ENCODE results near the gene LCAT.
"Not testable (repeated sequence)": the region's sequence is repeated elsewhere in the genome, so short reads cannot be mapped to it uniquely, and the experiment has no call there.

Gene LCAT

GRCh38 chr16:67946966-67947558 lies 3.1 kb upstream of the LCAT start:
- no peak for DNase-seq (ENCODE audit: low spot score)

- no peak for DNase-seq (ENCODE audit: low spot score)
Measured at GRCh38 chr16:67946128-67946569, 2.2 kb upstream of the LCAT start.

GRCh38 chr16:67945392-67945933 lies 1.5 kb upstream of the LCAT start:
- no peak for DNase-seq (ENCODE audit: low spot score)

GRCh38 chr16:67944690-67945391 lies 921 bp upstream of the LCAT start:
- DNase-seq (ENCODE audit: low spot score), result no peak

GRCh38 chr16:67943256-67943618 lies 683 bp downstream of the LCAT start:
- no peak for DNase-seq (ENCODE audit: low spot score)

- no peak for DNase-seq (ENCODE audit: low spot score)
Measured at GRCh38 chr16:67942510-67943255, 1.2 kb downstream of the LCAT start.

GRCh38 chr16:67942200-67942509 lies 1.8 kb downstream of the LCAT start:
- DNase-seq (ENCODE audit: low spot score), result no peak

- no peak for DNase-seq (ENCODE audit: low spot score)
Measured at GRCh38 chr16:67941469-67942199, 2.3 kb downstream of the LCAT start.

- no peak for DNase-seq (ENCODE audit: low spot score)
Measured at GRCh38 chr16:67940446-67941089, 3.4 kb downstream of the LCAT start.

- DNase-seq (ENCODE audit: low spot score), result no peak
Measured at GRCh38 chr16:67939507-67940445, 4.1 kb downstream of the LCAT start.

GRCh38 chr16:67937713-67938112 lies 6.2 kb downstream of the LCAT start:
- DNase-seq (ENCODE audit: low spot score), result not testable (repeated sequence)

- DNase-seq (ENCODE audit: low spot score), result no peak
Measured at GRCh38 chr16:67936880-67937605, 6.9 kb downstream of the LCAT start.

GRCh38 chr16:67936124-67936879 lies 7.6 kb downstream of the LCAT start, which contains the start of gene PSMB10:
PSMB10 (minus strand) TSS chr16:67936850; CDS start chr16:67936749, 101 bp downstream.
- no peak for DNase-seq (ENCODE audit: low spot score)

- peak; percentile 90 for DNase-seq (ENCODE audit: low spot score)
Measured at GRCh38 chr16:67935402-67936123, 8.4 kb downstream of the LCAT start.

- no peak for DNase-seq (ENCODE audit: low spot score)
Measured at GRCh38 chr16:67935101-67935401, 8.9 kb downstream of the LCAT start.

- DNase-seq (ENCODE audit: low spot score), result no peak
Measured at GRCh38 chr16:67934306-67935100, 9.4 kb downstream of the LCAT start.

- no peak for DNase-seq (ENCODE audit: low spot score)
Measured at GRCh38 chr16:67933805-67934204, 10.1 kb downstream of the LCAT start.

- DNase-seq (ENCODE audit: low spot score), result no peak
Measured at GRCh38 chr16:67932462-67932840, 11.5 kb downstream of the LCAT start.

Measured in left forelimb (tissue), 1 donor.